ENCODE data around the gene PTPRB.

The PTPRB gene

GRCh38 chr12:70664465-70664881, 27.2 kb upstream of the PTPRB start:
- Histone ChIP-seq H3K4me2 (ENCODE audit: low read length, poor library complexity, severe bottlenecking) (no peak overlapping the region), H2BK5ac (ENCODE audit: low read depth, low read length, poor library complexity, severe bottlenecking) (no peak overlapping the region), H2AFZ (ENCODE audit: low read depth, low read length) (no peak overlapping the region), H3K4ac (ENCODE audit: low read depth in 1 of 2, low read length in 2 of 2) (no peak overlapping the region), H3K18ac (ENCODE audit: low read depth in 1 of 2, low read length in 2 of 2) (no peak overlapping the region), H2AK5ac (ENCODE audit: low read length, severe bottlenecking) (no peak overlapping the region), H3K14ac (ENCODE audit: low read length in 2 of 2) (no peak overlapping the region), H3K9ac (ENCODE audit: low read length) (no peak overlapping the region), H4K8ac (ENCODE audit: low read length) (no peak overlapping the region), H2BK12ac (ENCODE audit: low read length in 2 of 2) (no peak overlapping the region), H3K9me3 (ENCODE audit: control insufficient read depth, low read length) (no peaks in the 10 kb centered on the region), H3K79me1 (replicated peaks; ENCODE audit: low read length, poor library complexity, severe bottlenecking) (no peaks in the 10 kb centered on the region), H4K91ac (ENCODE audit: low read length) (no peak overlapping the region), H3K27ac (ENCODE audit: low read length, poor library complexity, severe bottlenecking) (no peak overlapping the region), H2BK15ac (ENCODE audit: low read depth, poor library complexity, severe bottlenecking) (no peak overlapping the region), H2BK120ac (ENCODE audit: low read depth, low read length) (no peak overlapping the region), H3K23ac (ENCODE audit: low read length in 2 of 2) (no peak overlapping the region), H3K4me1 (ENCODE audit: control insufficient read depth, insufficient read depth, low read depth, low read length) (peaks cover 4% of the 10 kb centered on the region), H3K27me3 (ENCODE audit: control insufficient read depth in 1 of 2, insufficient read depth in 1 of 2, low read length in 2 of 2) (no peaks in the 10 kb centered on the region), H3K36me3 (ENCODE audit: control insufficient read depth in 1 of 2, insufficient read depth in 2 of 2, low read depth in 1 of 2, low read length in 2 of 2) (no peaks in the 10 kb centered on the region), H3K4me3 (ENCODE audit: insufficient read depth in 1 of 2, low read depth in 1 of 2, low read length in 2 of 2) (no peak overlapping the region)
- DNase-seq: no peak
- WGBS: 74% methylated on average over 7 of the region's 7 CpGs

DNA sequence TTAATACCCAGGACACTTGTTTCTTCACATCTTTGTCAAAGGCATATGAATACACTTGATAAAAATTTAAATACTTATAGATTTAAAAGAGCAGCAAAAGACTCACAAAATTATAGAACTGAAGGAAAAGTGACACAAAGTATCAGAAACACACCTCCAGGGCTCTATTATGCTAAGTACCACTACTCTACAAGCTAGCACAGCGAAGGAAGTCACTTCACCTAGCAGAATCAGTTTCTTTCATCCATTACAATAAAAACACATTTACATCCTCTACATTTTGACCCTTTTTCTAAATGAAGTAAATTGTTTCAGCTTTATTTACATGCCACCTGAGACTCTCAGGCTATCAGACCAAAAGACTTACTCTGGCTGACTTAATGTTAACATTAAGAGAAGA, 26.6 kb upstream of the PTPRB start:
- H3K36me3 ChIP-seq (ENCODE audit: control insufficient read depth in 1 of 2, insufficient read depth in 2 of 2, low read depth in 1 of 2, low read length in 2 of 2): no peaks in the 10 kb centered on the region
- no peak overlapping the region for H2BK120ac ChIP-seq (ENCODE audit: low read depth, low read length)
- no peak overlapping the region for H2AFZ ChIP-seq (ENCODE audit: low read depth, low read length)
- no peak overlapping the region for H4K8ac ChIP-seq (ENCODE audit: low read length)
- no peak overlapping the region for H2AK5ac ChIP-seq (ENCODE audit: low read length, severe bottlenecking)
- no peak overlapping the region for H2BK12ac ChIP-seq (ENCODE audit: low read length in 2 of 2)
- H3K9ac ChIP-seq (ENCODE audit: low read length): no peak overlapping the region
- H3K14ac ChIP-seq (ENCODE audit: low read length in 2 of 2): no peak overlapping the region
- H2BK15ac ChIP-seq (ENCODE audit: low read depth, poor library complexity, severe bottlenecking): no peak overlapping the region
- no peak overlapping the region for H2BK5ac ChIP-seq (ENCODE audit: low read depth, low read length, poor library complexity, severe bottlenecking)
- no peak overlapping the region for H3K4me3 ChIP-seq (ENCODE audit: insufficient read depth in 1 of 2, low read depth in 1 of 2, low read length in 2 of 2)
- no peak overlapping the region for H4K91ac ChIP-seq (ENCODE audit: low read length)
- H3K27ac ChIP-seq (ENCODE audit: low read length, poor library complexity, severe bottlenecking): no peak overlapping the region
- H3K4ac ChIP-seq (ENCODE audit: low read depth in 1 of 2, low read length in 2 of 2): no peak overlapping the region
- peaks cover 4% of the 10 kb centered on the region for H3K4me1 ChIP-seq (ENCODE audit: control insufficient read depth, insufficient read depth, low read depth, low read length)
- 59% methylated on average over 1 of the region's 1 CpG for WGBS
- H3K18ac ChIP-seq (ENCODE audit: low read depth in 1 of 2, low read length in 2 of 2): no peak overlapping the region
- no peaks in the 10 kb centered on the region for H3K79me1 ChIP-seq (replicated peaks; ENCODE audit: low read length, poor library complexity, severe bottlenecking)
- H3K23ac ChIP-seq (ENCODE audit: low read length in 2 of 2): no peak overlapping the region
- DNase-seq: no peak
- no peaks in the 10 kb centered on the region for H3K9me3 ChIP-seq (ENCODE audit: control insufficient read depth, low read length)
- no peak overlapping the region for H3K4me2 ChIP-seq (ENCODE audit: low read length, poor library complexity, severe bottlenecking)
- no peaks in the 10 kb centered on the region for H3K27me3 ChIP-seq (ENCODE audit: control insufficient read depth in 1 of 2, insufficient read depth in 1 of 2, low read length in 2 of 2)

- Histone ChIP-seq H2BK12ac (ENCODE audit: low read length in 2 of 2) (no peak overlapping the region), H3K9ac (ENCODE audit: low read length) (peak overlapping the region; percentile 76), H2BK5ac (ENCODE audit: low read depth, low read length, poor library complexity, severe bottlenecking) (no peak overlapping the region), H2AK5ac (ENCODE audit: low read length, severe bottlenecking) (peak overlapping the region; percentile 10), H4K8ac (ENCODE audit: low read length) (no peak overlapping the region), H3K27ac (ENCODE audit: low read length, poor library complexity, severe bottlenecking) (peak overlapping the region; percentile 54), H3K4me1 (ENCODE audit: control insufficient read depth, insufficient read depth, low read depth, low read length) (peaks cover 4% of the 10 kb centered on the region), H3K18ac (ENCODE audit: low read depth in 1 of 2, low read length in 2 of 2) (no peak overlapping the region), H4K91ac (ENCODE audit: low read length) (no peak overlapping the region), H3K4me3 (ENCODE audit: insufficient read depth in 1 of 2, low read depth in 1 of 2, low read length in 2 of 2) (peak overlapping the region in 1 of 2 experiments; percentile 25), H2BK15ac (ENCODE audit: low read depth, poor library complexity, severe bottlenecking) (no peak overlapping the region), H3K23ac (ENCODE audit: low read length in 2 of 2) (no peak overlapping the region), H3K4me2 (ENCODE audit: low read length, poor library complexity, severe bottlenecking) (no peak overlapping the region), H3K9me3 (ENCODE audit: control insufficient read depth, low read length) (no peaks in the 10 kb centered on the region), H3K27me3 (ENCODE audit: control insufficient read depth in 1 of 2, insufficient read depth in 1 of 2, low read length in 2 of 2) (no peaks in the 10 kb centered on the region), H3K14ac (ENCODE audit: low read length in 2 of 2) (no peak overlapping the region), H2BK120ac (ENCODE audit: low read depth, low read length) (no peak overlapping the region), H3K4ac (ENCODE audit: low read depth in 1 of 2, low read length in 2 of 2) (no peak overlapping the region), H3K36me3 (ENCODE audit: control insufficient read depth in 1 of 2, insufficient read depth in 2 of 2, low read depth in 1 of 2, low read length in 2 of 2) (no peaks in the 10 kb centered on the region), H3K79me1 (replicated peaks; ENCODE audit: low read length, poor library complexity, severe bottlenecking) (no peaks in the 10 kb centered on the region), H2AFZ (ENCODE audit: low read depth, low read length) (no peak overlapping the region)
- 68% methylated on average over 7 of the region's 8 CpGs for WGBS
- peak; percentile 56 for DNase-seq
Observed at GRCh38 chr12:70661466-70662161, 24.4 kb upstream of the PTPRB start.

DNA sequence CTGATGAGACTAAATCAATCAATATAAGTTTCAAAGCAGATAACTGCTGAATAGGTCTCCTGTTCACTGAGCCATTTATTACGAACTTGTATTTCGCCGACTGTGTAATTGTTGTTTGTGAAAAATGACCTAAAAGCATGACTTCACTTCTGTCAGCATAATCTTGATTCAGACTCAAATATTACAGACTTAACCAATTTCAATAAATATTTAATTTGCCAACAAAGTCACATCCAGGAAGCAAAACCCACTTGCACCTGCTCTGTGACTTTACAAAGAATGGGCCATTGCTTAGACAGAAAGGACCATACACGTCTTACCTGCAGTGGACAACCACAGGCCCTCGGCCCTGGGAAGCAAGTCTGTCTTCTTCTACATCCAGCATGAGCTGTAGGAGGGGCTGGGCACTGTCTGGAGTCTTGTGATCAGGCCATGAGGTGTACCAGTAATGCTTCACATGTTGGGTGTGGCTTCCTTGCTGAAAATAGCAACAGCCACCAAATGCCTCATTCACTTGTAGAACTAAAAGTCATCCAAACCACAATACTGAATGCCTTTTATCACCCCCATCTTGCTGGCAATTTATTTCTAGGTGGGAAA, 23.5 kb upstream of the PTPRB start:
- H4K91ac ChIP-seq (ENCODE audit: low read length): no peak overlapping the region
- no peaks in the 10 kb centered on the region for H3K79me1 ChIP-seq (replicated peaks; ENCODE audit: low read length, poor library complexity, severe bottlenecking)
- peak; percentile 32 for DNase-seq
- no peaks in the 10 kb centered on the region for H3K36me3 ChIP-seq (ENCODE audit: control insufficient read depth in 1 of 2, insufficient read depth in 2 of 2, low read depth in 1 of 2, low read length in 2 of 2)
- H2AFZ ChIP-seq (ENCODE audit: low read depth, low read length): no peak overlapping the region
- peak overlapping the region; percentile 21 for H2AK5ac ChIP-seq (ENCODE audit: low read length, severe bottlenecking)
- no peak overlapping the region for H2BK15ac ChIP-seq (ENCODE audit: low read depth, poor library complexity, severe bottlenecking)
- no peak overlapping the region for H2BK120ac ChIP-seq (ENCODE audit: low read depth, low read length)
- no peak overlapping the region for H2BK5ac ChIP-seq (ENCODE audit: low read depth, low read length, poor library complexity, severe bottlenecking)
- H3K14ac ChIP-seq (ENCODE audit: low read length in 2 of 2): no peak overlapping the region
- 96% methylated on average over 5 of the region's 5 CpGs for WGBS
- H3K9me3 ChIP-seq (ENCODE audit: control insufficient read depth, low read length): no peaks in the 10 kb centered on the region
- no peak overlapping the region for H3K27ac ChIP-seq (ENCODE audit: low read length, poor library complexity, severe bottlenecking)
- H3K18ac ChIP-seq (ENCODE audit: low read depth in 1 of 2, low read length in 2 of 2): no peak overlapping the region
- no peak overlapping the region for H3K4ac ChIP-seq (ENCODE audit: low read depth in 1 of 2, low read length in 2 of 2)
- H4K8ac ChIP-seq (ENCODE audit: low read length): no peak overlapping the region
- peaks cover 4% of the 10 kb centered on the region for H3K4me1 ChIP-seq (ENCODE audit: control insufficient read depth, insufficient read depth, low read depth, low read length)
- H3K9ac ChIP-seq (ENCODE audit: low read length): peak overlapping the region; percentile 76
- no peak overlapping the region for H2BK12ac ChIP-seq (ENCODE audit: low read length in 2 of 2)
- H3K27me3 ChIP-seq (ENCODE audit: control insufficient read depth in 1 of 2, insufficient read depth in 1 of 2, low read length in 2 of 2): no peaks in the 10 kb centered on the region
- no peak overlapping the region for H3K4me2 ChIP-seq (ENCODE audit: low read length, poor library complexity, severe bottlenecking)
- H3K4me3 ChIP-seq (ENCODE audit: insufficient read depth in 1 of 2, low read depth in 1 of 2, low read length in 2 of 2): peak overlapping the region in 1 of 2 experiments; percentile 45
- H3K23ac ChIP-seq (ENCODE audit: low read length in 2 of 2): no peak overlapping the region
